GM21381 (cell line): ENCODE results near the gene FSTL3.

ENCODE experiments used
- ATAC-seq: cut with Tn5 transposase; IDR thresholded peaks from one replicate; pipeline ENCODE4 v1.9.1; 2021; ENCODE audit warnings: mild to moderate bottlenecking, moderate library complexity; ENCODE audit not compliant: unreplicated experiment

Gene FSTL3

GRCh38 chr19:644789-645188 is 31.4 kb upstream of the FSTL3 start:
- no peak for ATAC-seq

GRCh38 chr19:645912-646778 is 30.0 kb upstream of the FSTL3 start:
- no peak for ATAC-seq

- no peak for ATAC-seq
These were observed 29.2 kb upstream of the FSTL3 start for GRCh38 chr19:646779-647565.

GRCh38 chr19:647566-648284 is 28.5 kb upstream of the FSTL3 start:
- no peak for ATAC-seq

- no peak for ATAC-seq
These were observed 27.9 kb upstream of the FSTL3 start for GRCh38 chr19:648305-648704.

GRCh38 chr19:648904-649801 is 27.0 kb upstream of the FSTL3 start:
- no peak for ATAC-seq

- no peak for ATAC-seq
These were observed 26.1 kb upstream of the FSTL3 start for GRCh38 chr19:650121-650520.

GRCh38 chr19:651114-651818 is 24.9 kb upstream of the FSTL3 start:
- no peak for ATAC-seq

GRCh38 chr19:651991-652390 is 24.2 kb upstream of the FSTL3 start:
- ATAC-seq, result no peak

- ATAC-seq, result no peak
These were observed 23.5 kb upstream of the FSTL3 start for GRCh38 chr19:652467-653389.

GRCh38 chr19:653425-653824 is 22.8 kb upstream of the FSTL3 start:
- ATAC-seq, result no peak

GRCh38 chr19:655691-656090 is 20.5 kb upstream of the FSTL3 start:
- no peak for ATAC-seq

GRCh38 chr19:656751-657559 is 19.2 kb upstream of the FSTL3 start:
- no peak for ATAC-seq

GRCh38 chr19:657611-658010 is 18.6 kb upstream of the FSTL3 start:
- ATAC-seq, result no peak

GRCh38 chr19:658059-658839 is 17.9 kb upstream of the FSTL3 start:
- ATAC-seq, result no peak

- ATAC-seq, result no peak
These were observed 17.0 kb upstream of the FSTL3 start for GRCh38 chr19:658916-659839.
